ENCODE data around the gene TCEA3.

TCEA3 gene

GRCh38 chr1:23462766-23463165 lies 38.2 kb upstream of the TCEA3 start:
- H3K27ac ChIP-seq (ENCODE audit: insufficient read depth, low read length, poor library complexity, severe bottlenecking), result no peak overlapping the region
- no peak for DNase-seq
- no peaks in the 10 kb centered on the region for H3K36me3 ChIP-seq (ENCODE audit: control insufficient read depth, insufficient read depth, low read length)
- no peaks in the 10 kb centered on the region for H3K4me1 ChIP-seq (ENCODE audit: control insufficient read depth, insufficient read depth, low read length, poor library complexity, severe bottlenecking)
- H3K27me3 ChIP-seq (replicated peaks; ENCODE audit: control insufficient read depth, insufficient read depth, low read length, poor library complexity, severe bottlenecking), result no peaks in the 10 kb centered on the region
- no peak overlapping the region for H3K4me3 ChIP-seq (ENCODE audit: insufficient read depth, low read depth, low read length, poor library complexity, severe bottlenecking)
- no peaks in the 10 kb centered on the region for H3K9me3 ChIP-seq (ENCODE audit: control insufficient read depth, low read length)

- no peaks in the 10 kb centered on the region for H3K9me3 ChIP-seq (ENCODE audit: control insufficient read depth, low read length)
- H3K4me1 ChIP-seq (ENCODE audit: control insufficient read depth, insufficient read depth, low read length, poor library complexity, severe bottlenecking), result no peaks in the 10 kb centered on the region
- H3K36me3 ChIP-seq (ENCODE audit: control insufficient read depth, insufficient read depth, low read length), result no peaks in the 10 kb centered on the region
- H3K27ac ChIP-seq (ENCODE audit: insufficient read depth, low read length, poor library complexity, severe bottlenecking), result no peak overlapping the region
- no peak overlapping the region for H3K4me3 ChIP-seq (ENCODE audit: insufficient read depth, low read depth, low read length, poor library complexity, severe bottlenecking)
- no peak for DNase-seq
- H3K27me3 ChIP-seq (replicated peaks; ENCODE audit: control insufficient read depth, insufficient read depth, low read length, poor library complexity, severe bottlenecking), result no peaks in the 10 kb centered on the region
Observed at GRCh38 chr1:23461050-23461449, 36.5 kb upstream of the TCEA3 start.

- H3K27ac ChIP-seq (ENCODE audit: insufficient read depth, low read length, poor library complexity, severe bottlenecking), result no peak overlapping the region
- no peaks in the 10 kb centered on the region for H3K4me1 ChIP-seq (ENCODE audit: control insufficient read depth, insufficient read depth, low read length, poor library complexity, severe bottlenecking)
- no peak for DNase-seq
- no peaks in the 10 kb centered on the region for H3K27me3 ChIP-seq (replicated peaks; ENCODE audit: control insufficient read depth, insufficient read depth, low read length, poor library complexity, severe bottlenecking)
- H3K9me3 ChIP-seq (ENCODE audit: control insufficient read depth, low read length), result no peaks in the 10 kb centered on the region
- no peaks in the 10 kb centered on the region for H3K36me3 ChIP-seq (ENCODE audit: control insufficient read depth, insufficient read depth, low read length)
- no peak overlapping the region for H3K4me3 ChIP-seq (ENCODE audit: insufficient read depth, low read depth, low read length, poor library complexity, severe bottlenecking)
Observed at GRCh38 chr1:23460519-23460918, 36.0 kb upstream of the TCEA3 start.

GRCh38 chr1:23459338-23459757 lies 34.8 kb upstream of the TCEA3 start:
- Histone ChIP-seq H3K27me3 (replicated peaks; ENCODE audit: control insufficient read depth, insufficient read depth, low read length, poor library complexity, severe bottlenecking) (no peaks in the 10 kb centered on the region), H3K4me3 (ENCODE audit: insufficient read depth, low read depth, low read length, poor library complexity, severe bottlenecking) (no peak overlapping the region), H3K4me1 (ENCODE audit: control insufficient read depth, insufficient read depth, low read length, poor library complexity, severe bottlenecking) (no peaks in the 10 kb centered on the region), H3K9me3 (ENCODE audit: control insufficient read depth, low read length) (no peaks in the 10 kb centered on the region), H3K27ac (ENCODE audit: insufficient read depth, low read length, poor library complexity, severe bottlenecking) (no peak overlapping the region), H3K36me3 (ENCODE audit: control insufficient read depth, insufficient read depth, low read length) (no peaks in the 10 kb centered on the region)
- DNase-seq, result no peak

- Histone ChIP-seq H3K36me3 (ENCODE audit: control insufficient read depth, insufficient read depth, low read length) (no peaks in the 10 kb centered on the region), H3K9me3 (ENCODE audit: control insufficient read depth, low read length) (no peaks in the 10 kb centered on the region), H3K27ac (ENCODE audit: insufficient read depth, low read length, poor library complexity, severe bottlenecking) (no peak overlapping the region), H3K4me3 (ENCODE audit: insufficient read depth, low read depth, low read length, poor library complexity, severe bottlenecking) (no peak overlapping the region), H3K4me1 (ENCODE audit: control insufficient read depth, insufficient read depth, low read length, poor library complexity, severe bottlenecking) (peaks cover 10% of the 10 kb centered on the region), H3K27me3 (replicated peaks; ENCODE audit: control insufficient read depth, insufficient read depth, low read length, poor library complexity, severe bottlenecking) (no peaks in the 10 kb centered on the region)
- DNase-seq, result no peak
Observed at GRCh38 chr1:23456226-23456625, 31.7 kb upstream of the TCEA3 start.

GRCh38 chr1:23453455-23454000 lies 29.0 kb upstream of the TCEA3 start:
- no peak overlapping the region for H3K27ac ChIP-seq (ENCODE audit: insufficient read depth, low read length, poor library complexity, severe bottlenecking)
- H3K27me3 ChIP-seq (replicated peaks; ENCODE audit: control insufficient read depth, insufficient read depth, low read length, poor library complexity, severe bottlenecking), result no peaks in the 10 kb centered on the region
- no peak overlapping the region for H3K4me3 ChIP-seq (ENCODE audit: insufficient read depth, low read depth, low read length, poor library complexity, severe bottlenecking)
- no peak for DNase-seq
- H3K4me1 ChIP-seq (ENCODE audit: control insufficient read depth, insufficient read depth, low read length, poor library complexity, severe bottlenecking), result peaks cover 10% of the 10 kb centered on the region
- H3K9me3 ChIP-seq (ENCODE audit: control insufficient read depth, low read length), result no peaks in the 10 kb centered on the region
- no peaks in the 10 kb centered on the region for H3K36me3 ChIP-seq (ENCODE audit: control insufficient read depth, insufficient read depth, low read length)

- peak; percentile 28 to 43 (median 33) for DNase-seq
- H3K4me3 ChIP-seq (ENCODE audit: insufficient read depth, low read depth, low read length, poor library complexity, severe bottlenecking), result no peak overlapping the region
- peaks cover 10% of the 10 kb centered on the region for H3K4me1 ChIP-seq (ENCODE audit: control insufficient read depth, insufficient read depth, low read length, poor library complexity, severe bottlenecking)
- no peaks in the 10 kb centered on the region for H3K27me3 ChIP-seq (replicated peaks; ENCODE audit: control insufficient read depth, insufficient read depth, low read length, poor library complexity, severe bottlenecking)
- no peaks in the 10 kb centered on the region for H3K9me3 ChIP-seq (ENCODE audit: control insufficient read depth, low read length)
- H3K36me3 ChIP-seq (ENCODE audit: control insufficient read depth, insufficient read depth, low read length), result no peaks in the 10 kb centered on the region
- H3K27ac ChIP-seq (ENCODE audit: insufficient read depth, low read length, poor library complexity, severe bottlenecking), result no peak overlapping the region
Observed at GRCh38 chr1:23452011-23452411, 27.5 kb upstream of the TCEA3 start.

GRCh38 chr1:23451441-23451840 lies 26.9 kb upstream of the TCEA3 start:
- Histone ChIP-seq H3K4me1 (ENCODE audit: control insufficient read depth, insufficient read depth, low read length, poor library complexity, severe bottlenecking) (peaks cover 10% of the 10 kb centered on the region), H3K4me3 (ENCODE audit: insufficient read depth, low read depth, low read length, poor library complexity, severe bottlenecking) (no peak overlapping the region), H3K27ac (ENCODE audit: insufficient read depth, low read length, poor library complexity, severe bottlenecking) (no peak overlapping the region), H3K9me3 (ENCODE audit: control insufficient read depth, low read length) (no peaks in the 10 kb centered on the region), H3K36me3 (ENCODE audit: control insufficient read depth, insufficient read depth, low read length) (no peaks in the 10 kb centered on the region), H3K27me3 (replicated peaks; ENCODE audit: control insufficient read depth, insufficient read depth, low read length, poor library complexity, severe bottlenecking) (no peaks in the 10 kb centered on the region)
- no peak for DNase-seq

GRCh38 chr1:23450894-23451293 lies 26.3 kb upstream of the TCEA3 start:
- Histone ChIP-seq H3K4me1 (ENCODE audit: control insufficient read depth, insufficient read depth, low read length, poor library complexity, severe bottlenecking) (peaks cover 10% of the 10 kb centered on the region), H3K36me3 (ENCODE audit: control insufficient read depth, insufficient read depth, low read length) (no peaks in the 10 kb centered on the region), H3K4me3 (ENCODE audit: insufficient read depth, low read depth, low read length, poor library complexity, severe bottlenecking) (no peak overlapping the region), H3K27ac (ENCODE audit: insufficient read depth, low read length, poor library complexity, severe bottlenecking) (no peak overlapping the region), H3K9me3 (ENCODE audit: control insufficient read depth, low read length) (no peaks in the 10 kb centered on the region), H3K27me3 (replicated peaks; ENCODE audit: control insufficient read depth, insufficient read depth, low read length, poor library complexity, severe bottlenecking) (no peaks in the 10 kb centered on the region)
- no peak for DNase-seq

GRCh38 chr1:23449958-23450357 lies 25.4 kb upstream of the TCEA3 start:
- H3K27me3 ChIP-seq (replicated peaks; ENCODE audit: control insufficient read depth, insufficient read depth, low read length, poor library complexity, severe bottlenecking), result no peaks in the 10 kb centered on the region
- H3K9me3 ChIP-seq (ENCODE audit: control insufficient read depth, low read length), result no peaks in the 10 kb centered on the region
- no peak overlapping the region for H3K27ac ChIP-seq (ENCODE audit: insufficient read depth, low read length, poor library complexity, severe bottlenecking)
- no peaks in the 10 kb centered on the region for H3K36me3 ChIP-seq (ENCODE audit: control insufficient read depth, insufficient read depth, low read length)
- DNase-seq, result no peak
- no peak overlapping the region for H3K4me3 ChIP-seq (ENCODE audit: insufficient read depth, low read depth, low read length, poor library complexity, severe bottlenecking)
- H3K4me1 ChIP-seq (ENCODE audit: control insufficient read depth, insufficient read depth, low read length, poor library complexity, severe bottlenecking), result peaks cover 10% of the 10 kb centered on the region

Data from effector memory CD4-positive, alpha-beta T cell (primary cell).